ENCODE data around the gene SORCS1.

DNA sequence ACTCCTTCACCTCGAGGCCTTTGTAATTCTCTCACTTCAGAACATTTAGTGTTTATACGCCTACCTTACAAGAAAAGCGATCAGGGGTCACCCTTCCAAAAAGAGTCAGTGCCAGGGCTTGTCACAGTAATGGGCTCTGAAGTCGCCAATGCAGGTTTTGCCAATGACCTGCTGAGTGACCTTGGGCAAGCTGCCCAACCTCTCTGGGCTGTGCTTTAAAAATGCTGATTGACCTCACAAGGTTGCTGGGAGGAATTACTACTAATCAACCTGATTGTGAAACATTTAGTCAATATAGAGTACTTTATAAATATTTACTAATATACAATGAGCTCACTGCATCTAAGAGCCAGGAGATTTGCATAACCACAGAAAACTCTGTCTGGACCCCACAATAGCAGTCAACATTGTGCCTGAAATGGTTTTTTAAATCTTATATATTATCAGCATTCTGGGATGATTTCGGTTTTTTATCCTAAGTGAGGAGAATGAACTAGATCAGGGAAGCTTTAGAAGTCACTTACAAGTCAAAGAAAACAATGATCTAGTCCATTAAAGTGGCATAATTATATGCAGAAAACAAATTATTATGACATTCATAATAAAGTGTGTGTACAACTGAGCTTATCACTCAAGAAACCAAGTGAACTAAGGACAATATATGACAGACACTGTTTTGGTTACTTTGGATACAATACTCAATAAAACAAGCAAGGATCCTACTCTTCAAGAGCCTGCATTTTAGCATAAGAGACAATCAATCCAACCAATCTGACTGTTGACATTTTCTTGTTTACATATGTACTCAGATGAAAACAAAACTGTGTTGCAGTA lies 290.5 kb downstream of the SORCS1 start:
- TF ChIP-seq, protein P1, sequence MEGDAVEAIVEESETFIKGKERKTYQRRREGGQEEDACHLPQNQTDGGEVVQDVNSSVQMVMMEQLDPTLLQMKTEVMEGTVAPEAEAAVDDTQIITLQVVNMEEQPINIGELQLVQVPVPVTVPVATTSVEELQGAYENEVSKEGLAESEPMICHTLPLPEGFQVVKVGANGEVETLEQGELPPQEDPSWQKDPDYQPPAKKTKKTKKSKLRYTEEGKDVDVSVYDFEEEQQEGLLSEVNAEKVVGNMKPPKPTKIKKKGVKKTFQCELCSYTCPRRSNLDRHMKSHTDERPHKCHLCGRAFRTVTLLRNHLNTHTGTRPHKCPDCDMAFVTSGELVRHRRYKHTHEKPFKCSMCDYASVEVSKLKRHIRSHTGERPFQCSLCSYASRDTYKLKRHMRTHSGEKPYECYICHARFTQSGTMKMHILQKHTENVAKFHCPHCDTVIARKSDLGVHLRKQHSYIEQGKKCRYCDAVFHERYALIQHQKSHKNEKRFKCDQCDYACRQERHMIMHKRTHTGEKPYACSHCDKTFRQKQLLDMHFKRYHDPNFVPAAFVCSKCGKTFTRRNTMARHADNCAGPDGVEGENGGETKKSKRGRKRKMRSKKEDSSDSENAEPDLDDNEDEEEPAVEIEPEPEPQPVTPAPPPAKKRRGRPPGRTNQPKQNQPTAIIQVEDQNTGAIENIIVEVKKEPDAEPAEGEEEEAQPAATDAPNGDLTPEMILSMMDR (IDR thresholded peaks at IDR 0.05), result no peak
- TF ChIP-seq POLR2A (IDR thresholded peaks at IDR 0.05), result no peak
